GM23338 (cell line): Measurements from ENCODE around the gene PCSK6. TPM values are rescaled to one million over a fixed set of nuclear protein-coding genes. Genes with fewer than 3 reads are reported as not detected.

Experiments used
- ATAC-seq: fragments of 200-7000 bp; cut with Tn5 transposase; 3 replicates; pipeline ENCODE4 v1.9.1; 2020
- DNase-seq: peaks from one replicate; pipeline ENCODE4 v3.0.0-alpha.2; 2015; ENCODE audit warnings: low spot score
- H2AFZ ChIP-seq: fragments of 200-600 bp; sonication (generic); 2 replicates; pipeline ENCODE4 v1.8.0; 2016; ENCODE audit warnings: antibody characterized with exemption, mild to moderate bottlenecking, moderate library complexity
- H3F3A ChIP-seq: fragments of 200-600 bp; sonication (generic); replicated peaks from 2 replicates; pipeline ENCODE4 v1.8.0; 2017; ENCODE audit warnings: antibody characterized with exemption, mixed run types, low read depth
- H3K27ac ChIP-seq: fragments of 200-600 bp; sonication (generic); 2 replicates; pipeline ENCODE4 v1.6.1; 2016; ENCODE audit warnings: low read depth
- H3K27me3 ChIP-seq: fragments of 200-600 bp; sonication (generic); 2 replicates; pipeline ENCODE4 v1.8.0; 2016; ENCODE audit warnings: mild to moderate bottlenecking, mixed run types, moderate library complexity; ENCODE audit not compliant: insufficient read depth
- H3K36me3 ChIP-seq: fragments of 200-600 bp; sonication (generic); 2 replicates; pipeline ENCODE4 v1.8.0; 2016; ENCODE audit warnings: mild to moderate bottlenecking; ENCODE audit not compliant: insufficient read depth
- H3K4me1 ChIP-seq: fragments of 200-600 bp; sonication (generic); 2 replicates; pipeline ENCODE4 v1.8.0; 2016; ENCODE audit warnings: mild to moderate bottlenecking, moderate library complexity; ENCODE audit not compliant: insufficient read depth
- H3K4me2 ChIP-seq: fragments of 200-600 bp; sonication (generic); 2 replicates; pipeline ENCODE4 v1.7.1; 2017; ENCODE audit warnings: mixed run types
- H3K4me3 ChIP-seq: fragments of 200-600 bp; sonication (generic); 2 replicates; pipeline ENCODE4 v1.6.1; 2016; ENCODE audit warnings: mixed run types
- H3K79me2 ChIP-seq: fragments of 200-600 bp; sonication (generic); replicated peaks from 2 replicates; pipeline ENCODE4 v1.8.0; 2017; ENCODE audit warnings: mild to moderate bottlenecking; ENCODE audit not compliant: insufficient read depth
- H3K9me2 ChIP-seq: fragments of 200-600 bp; sonication (generic); 2 replicates; pipeline ENCODE4 v1.8.0; 2017; ENCODE audit not compliant: insufficient read depth
- H4K20me1 ChIP-seq: fragments of 200-600 bp; sonication (generic); replicated peaks from 2 replicates; pipeline ENCODE4 v1.8.0; 2017; ENCODE audit warnings: mild to moderate bottlenecking; ENCODE audit not compliant: insufficient read depth
- H3K27ac Mint-ChIP-seq: 2 replicates; pipeline ENCODE4 v1.8.0; 2020; ENCODE audit warnings: inconsistent platforms, mild to moderate bottlenecking, moderate library complexity, mixed read lengths
- H3K27me3 Mint-ChIP-seq: 3 replicates; pipeline ENCODE4 v1.8.0; 2022; ENCODE audit warnings: low read depth, mild to moderate bottlenecking, moderate library complexity, mixed read lengths, inconsistent platforms; ENCODE audit not compliant: insufficient read depth, poor library complexity
- H3K36me3 Mint-ChIP-seq: 3 replicates; pipeline ENCODE4 v1.8.0; 2021; ENCODE audit warnings: low read depth, mild to moderate bottlenecking, inconsistent platforms, moderate library complexity, mixed read lengths
- H3K4me1 Mint-ChIP-seq: 3 replicates; pipeline ENCODE4 v1.8.0; 2020; ENCODE audit warnings: mild to moderate bottlenecking, inconsistent platforms, mixed read lengths
- H3K4me3 Mint-ChIP-seq: 3 replicates; pipeline ENCODE4 v1.8.0; 2021; ENCODE audit warnings: moderate library complexity, mild to moderate bottlenecking, inconsistent platforms, mixed read lengths
- H3K9me3 Mint-ChIP-seq: 3 replicates; pipeline ENCODE4 v1.8.0; 2020; ENCODE audit warnings: moderate library complexity, mild to moderate bottlenecking, inconsistent platforms, mixed read lengths
- CREB1 ChIP-seq: fragments of 250-450 bp; sonication (Bioruptor Pico); IDR thresholded peaks from 2 replicates; pipeline ENCODE4 v1.5.0; 2020; ENCODE audit warnings: low read depth, mild to moderate bottlenecking, moderate library complexity
- ETS1 ChIP-seq: IDR thresholded peaks from 2 replicates; pipeline ENCODE4 v1.6.1; 2016; ENCODE audit warnings: antibody characterized with exemption
- EZH2phosphoT487 ChIP-seq: fragments of 200-600 bp; sonication (generic); IDR thresholded peaks from one replicate; pipeline ENCODE4 v1.8.1; 2018; ENCODE audit warnings: antibody characterized with exemption; ENCODE audit not compliant: unreplicated experiment
- JUNB ChIP-seq: IDR thresholded peaks from one replicate; pipeline ENCODE4 v1.6.1; 2016; ENCODE audit warnings: antibody characterized with exemption; ENCODE audit not compliant: unreplicated experiment
- NANOG ChIP-seq: IDR thresholded peaks from 2 replicates; pipeline ENCODE4 v1.6.1; 2016; ENCODE audit warnings: antibody characterized with exemption, borderline replicate concordance
- POLR2AphosphoS5 ChIP-seq: IDR thresholded peaks from 2 replicates; pipeline ENCODE4 v1.6.1; 2016; ENCODE audit warnings: antibody characterized with exemption, low read depth
- ZNF114 ChIP-seq: fragments of 250-450 bp; sonication (Bioruptor Pico); IDR thresholded peaks from 2 replicates; pipeline ENCODE4 v1.5.0; 2020; ENCODE audit warnings: mild to moderate bottlenecking, moderate library complexity
- ZNF331 ChIP-seq: fragments of 250-450 bp; sonication (Bioruptor Pico); IDR thresholded peaks from 2 replicates; pipeline ENCODE4 v1.5.0; 2020; ENCODE audit warnings: low read depth, mild to moderate bottlenecking, moderate library complexity
- ZNF462 ChIP-seq: fragments of 250-450 bp; sonication (Bioruptor Pico); IDR thresholded peaks from 2 replicates; pipeline ENCODE4 v1.5.0; 2020; ENCODE audit warnings: mild to moderate bottlenecking, moderate library complexity
- polyA plus RNA-seq: library from polyadenylated mRNA; unstranded; fragments of >200 nt; fragmentation: Nextera tagmentation; extraction: Ambion mirVana; gene quantifications from 2 replicates; pipeline ENCODE4 v1.2.1, GENCODE V29; 2016
- total RNA-seq: library from RNA; depleted of rRNA; stranded (reverse); fragments of >200 nt; shearing (Covaris generic); gene quantifications from 2 replicates; pipeline ENCODE4 v1.2.3, GENCODE V29; 2014

Gene PCSK6
- total and polyA plus RNA-seq, 2 experiments from 2014 or later: 1.7 to 6.7 TPM

GRCh38 chr15:101310508-101310907 is 179.0 kb downstream of the PCSK6 start (continued):
- TF ChIP-seq ZNF462: no peak

GRCh38 chr15:101310161-101310480 is 179.4 kb downstream of the PCSK6 start:
- Histone ChIP-seq H3F3A (no peaks in the 10 kb centered on the region), H3K9me2 (no peaks in the 10 kb centered on the region), H3K36me3 (no peaks in the 10 kb centered on the region), H3K79me2 (no peaks in the 10 kb centered on the region), H3K4me2 (no peak overlapping the region), H3K4me1 (no peaks in the 10 kb centered on the region), H3K27ac (no peak overlapping the region), H3K4me3 (no peak overlapping the region), H3K27me3 (no peaks in the 10 kb centered on the region), H2AFZ (no peak overlapping the region), H4K20me1 (no peaks in the 10 kb centered on the region)
- Mint-ChIP-seq H3K4me1 (no peaks in the 10 kb centered on the region), H3K9me3 (no peaks in the 10 kb centered on the region), H3K27ac (no peak overlapping the region), H3K36me3 (no peaks in the 10 kb centered on the region), H3K4me3 (no peak overlapping the region), H3K27me3 (peaks cover 7% of the 10 kb centered on the region)
- DNase-seq (no peak), ATAC-seq (no peak)
- TF ChIP-seq EZH2phosphoT487 (no peak), ZNF114 (CRISPR knock-in tag) (no peak), ZNF331 (CRISPR knock-in tag) (no peak), CREB1 (CRISPR knock-in tag) (no peak), JUNB (no peak), ETS1 (no peak), POLR2AphosphoS5 (no peak), ZNF462 (no peak), NANOG (no peak)
